Measurements from ENCODE around the gene TMEM170A.
A peak's percentile ranks its signal among the peaks of the same experiment; 100 is the strongest.

The TMEM170A gene

DNA sequence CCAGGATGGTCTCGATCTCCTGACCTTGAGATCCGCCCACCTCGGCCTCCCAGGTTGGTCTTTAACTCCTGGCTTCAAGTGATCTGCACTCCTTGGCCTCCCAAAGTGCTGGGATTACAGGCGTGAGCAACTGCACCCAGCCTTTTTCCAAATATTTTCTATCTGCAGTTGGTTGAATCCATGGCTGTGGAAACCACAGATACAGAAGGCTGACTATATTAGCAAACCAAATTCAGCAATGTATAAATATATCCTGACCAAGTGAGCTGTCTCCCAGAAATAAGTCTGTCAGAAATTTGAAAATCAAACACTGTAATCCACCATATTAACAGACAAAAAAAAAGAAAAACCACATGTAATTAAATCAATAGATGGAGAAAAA, 40.8 kb downstream of the TMEM170A start:
- no peak overlapping the region for H3K4me3 ChIP-seq (ENCODE audit: low read length)
- TF ChIP-seq, protein P1, sequence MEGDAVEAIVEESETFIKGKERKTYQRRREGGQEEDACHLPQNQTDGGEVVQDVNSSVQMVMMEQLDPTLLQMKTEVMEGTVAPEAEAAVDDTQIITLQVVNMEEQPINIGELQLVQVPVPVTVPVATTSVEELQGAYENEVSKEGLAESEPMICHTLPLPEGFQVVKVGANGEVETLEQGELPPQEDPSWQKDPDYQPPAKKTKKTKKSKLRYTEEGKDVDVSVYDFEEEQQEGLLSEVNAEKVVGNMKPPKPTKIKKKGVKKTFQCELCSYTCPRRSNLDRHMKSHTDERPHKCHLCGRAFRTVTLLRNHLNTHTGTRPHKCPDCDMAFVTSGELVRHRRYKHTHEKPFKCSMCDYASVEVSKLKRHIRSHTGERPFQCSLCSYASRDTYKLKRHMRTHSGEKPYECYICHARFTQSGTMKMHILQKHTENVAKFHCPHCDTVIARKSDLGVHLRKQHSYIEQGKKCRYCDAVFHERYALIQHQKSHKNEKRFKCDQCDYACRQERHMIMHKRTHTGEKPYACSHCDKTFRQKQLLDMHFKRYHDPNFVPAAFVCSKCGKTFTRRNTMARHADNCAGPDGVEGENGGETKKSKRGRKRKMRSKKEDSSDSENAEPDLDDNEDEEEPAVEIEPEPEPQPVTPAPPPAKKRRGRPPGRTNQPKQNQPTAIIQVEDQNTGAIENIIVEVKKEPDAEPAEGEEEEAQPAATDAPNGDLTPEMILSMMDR (IDR thresholded peaks at IDR 0.05; ENCODE audit: insufficient read depth, low read depth, low read length, missing control alignments), result no peak
- DNase-seq (ENCODE audit: low read depth), result no peak

GRCh38 chr16:75421820-75422126, 42.7 kb downstream of the TMEM170A start:
- TF ChIP-seq, protein P1 (IDR thresholded peaks at IDR 0.05; ENCODE audit: insufficient read depth, low read depth, low read length, missing control alignments), result no peak
- no peak overlapping the region for H3K4me3 ChIP-seq (ENCODE audit: low read length)
- DNase-seq (ENCODE audit: low read depth), result no peak

GRCh38 chr16:75420987-75421819, 43.3 kb downstream of the TMEM170A start:
- peak; percentile 69 for DNase-seq (ENCODE audit: low read depth)
- H3K4me3 ChIP-seq (ENCODE audit: low read length), result peak overlapping the region; percentile 30
- TF ChIP-seq, protein P1 (IDR thresholded peaks at IDR 0.05; ENCODE audit: insufficient read depth, low read depth, low read length, missing control alignments), result no peak

- TF ChIP-seq, protein P1 (IDR thresholded peaks at IDR 0.05; ENCODE audit: insufficient read depth, low read depth, low read length, missing control alignments), result no peak
- DNase-seq (ENCODE audit: low read depth), result no peak
- H3K4me3 ChIP-seq (ENCODE audit: low read length), result no peak overlapping the region
Observed at GRCh38 chr16:75416904-75417565, 47.5 kb downstream of the TMEM170A start.

- DNase-seq (ENCODE audit: low read depth), result peak; percentile 66
- no peak overlapping the region for H3K4me3 ChIP-seq (ENCODE audit: low read length)
- TF ChIP-seq, protein P1 (IDR thresholded peaks at IDR 0.05; ENCODE audit: insufficient read depth, low read depth, low read length, missing control alignments), result no peak
Observed at GRCh38 chr16:75415169-75415905, 49.2 kb downstream of the TMEM170A start.

DNA sequence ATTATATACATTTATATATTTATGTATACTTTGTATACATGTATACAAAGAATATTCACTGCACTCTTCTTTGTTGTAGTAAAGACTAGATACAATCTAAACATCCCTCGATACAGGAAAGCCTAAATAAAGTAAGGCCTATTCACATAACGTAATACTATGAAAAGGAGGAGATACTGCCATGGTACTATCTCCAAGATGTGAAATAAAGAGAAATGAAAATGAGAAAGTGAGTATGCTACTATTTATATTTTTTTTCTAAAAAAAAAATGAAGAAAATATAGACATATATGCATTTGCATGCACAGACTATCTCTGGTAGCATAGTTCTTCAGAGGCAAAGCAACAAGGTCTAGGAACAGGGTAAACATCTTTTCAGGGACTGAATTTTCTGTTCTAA, 50.5 kb downstream of the TMEM170A start:
- no peak overlapping the region for H3K4me3 ChIP-seq (ENCODE audit: low read length)
- TF ChIP-seq, protein P1 (IDR thresholded peaks at IDR 0.05; ENCODE audit: insufficient read depth, low read depth, low read length, missing control alignments), result no peak
- DNase-seq (ENCODE audit: low read depth), result no peak
